ENCODE data around the gene NDUFAF8.

NDUFAF8 gene

GRCh38 chr17:81241648-81242420, 2.7 kb downstream of the NDUFAF8 start:
- peak; percentile 78 for TF ChIP-seq CTCF (IDR thresholded peaks at IDR 0.05; ENCODE audit: low read depth, low read length)
- DNase-seq (ENCODE audit: extremely low read depth, low read depth), result no peak

GRCh38 chr17:81242421-81243332, 3.6 kb downstream of the NDUFAF8 start:
- DNase-seq (ENCODE audit: extremely low read depth, low read depth), result no peak
- no peak for TF ChIP-seq CTCF (IDR thresholded peaks at IDR 0.05; ENCODE audit: low read depth, low read length)

GRCh38 chr17:81243333-81243664, 4.2 kb downstream of the NDUFAF8 start:
- TF ChIP-seq CTCF (IDR thresholded peaks at IDR 0.05; ENCODE audit: low read depth, low read length), result no peak

GRCh38 chr17:81244358-81245023, 5.4 kb downstream of the NDUFAF8 start:
- no peak for DNase-seq (ENCODE audit: extremely low read depth, low read depth)
- no peak for TF ChIP-seq CTCF (IDR thresholded peaks at IDR 0.05; ENCODE audit: low read depth, low read length)

More at GRCh38 chr17:81243333-81243664, 4.2 kb downstream of the NDUFAF8 start:
- no peak for DNase-seq (ENCODE audit: extremely low read depth, low read depth)

- no peak for DNase-seq (ENCODE audit: extremely low read depth, low read depth)
- TF ChIP-seq CTCF (IDR thresholded peaks at IDR 0.05; ENCODE audit: low read depth, low read length), result no peak
These were observed 6.0 kb downstream of the NDUFAF8 start for GRCh38 chr17:81245024-81245664.

GRCh38 chr17:81245665-81246342, 6.7 kb downstream of the NDUFAF8 start:
- DNase-seq (ENCODE audit: extremely low read depth, low read depth), result no peak
- no peak for TF ChIP-seq CTCF (IDR thresholded peaks at IDR 0.05; ENCODE audit: low read depth, low read length)
